Measurements from ENCODE around the gene MPPED1. TPM values are rescaled to one million over a fixed set of nuclear protein-coding genes. Genes with fewer than 3 reads are reported as not detected.
A peak's percentile ranks its signal among the peaks of the same experiment; 100 is the strongest.

MPPED1 gene
- total RNA-seq, 1 donor from 2014 or later: 1.7 TPM

GRCh38 chr22:43532301-43533155 lies 120.7 kb downstream of the MPPED1 start:
- Mint-ChIP-seq H3K27ac (ENCODE audit: unreplicated experiment) (no peak overlapping the region), H3K36me3 (ENCODE audit: low read depth) (peaks cover 3% of the 10 kb centered on the region)

DNA sequence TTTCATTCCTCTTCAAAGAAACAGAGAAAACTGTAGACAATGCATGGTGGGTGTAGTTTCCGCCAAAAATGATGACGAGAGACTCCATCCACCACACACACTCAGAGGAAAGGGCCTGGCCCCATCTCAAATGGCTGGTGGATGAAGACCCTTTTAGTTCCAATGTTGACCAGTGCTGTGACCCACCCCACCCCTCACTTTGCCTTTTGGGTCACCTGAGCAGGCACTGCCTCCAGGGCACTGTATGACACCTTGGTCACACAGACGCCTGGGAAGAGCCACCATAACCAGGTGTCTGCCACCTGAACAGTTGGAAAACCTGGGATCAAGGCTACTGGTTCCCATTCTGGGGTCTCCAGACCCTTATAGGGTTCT lies 121.3 kb downstream of the MPPED1 start:
- no peak overlapping the region for H3K27ac Mint-ChIP-seq (ENCODE audit: unreplicated experiment)
- H3K9me3 Mint-ChIP-seq: no peaks in the 10 kb centered on the region
- peaks cover 6% of the 10 kb centered on the region for H3K36me3 Mint-ChIP-seq (ENCODE audit: low read depth)
- DNase-seq (ENCODE audit: low read depth, low spot score): no peak
- peaks cover 2% of the 10 kb centered on the region for H3K27me3 Mint-ChIP-seq (ENCODE audit: low read depth)
- H3K4me1 Mint-ChIP-seq: no peaks in the 10 kb centered on the region
- TF ChIP-seq CTCF (conservative IDR thresholded peaks at IDR 0.05): no peak
- H3K4me3 Mint-ChIP-seq: no peak overlapping the region

More at GRCh38 chr22:43532301-43533155, 120.7 kb downstream of the MPPED1 start:
- no peak for DNase-seq (ENCODE audit: low read depth, low spot score)
- H3K9me3 Mint-ChIP-seq: no peaks in the 10 kb centered on the region
- no peak for TF ChIP-seq CTCF (conservative IDR thresholded peaks at IDR 0.05)
- no peaks in the 10 kb centered on the region for H3K4me1 Mint-ChIP-seq
- no peak overlapping the region for H3K4me3 Mint-ChIP-seq
- H3K27me3 Mint-ChIP-seq (ENCODE audit: low read depth): no peaks in the 10 kb centered on the region

GRCh38 chr22:43533656-43534428 lies 122.0 kb downstream of the MPPED1 start:
- H3K27me3 Mint-ChIP-seq (ENCODE audit: low read depth): peaks cover 3% of the 10 kb centered on the region
- H3K9me3 Mint-ChIP-seq: no peaks in the 10 kb centered on the region
- no peak overlapping the region for H3K4me3 Mint-ChIP-seq
- no peak for TF ChIP-seq CTCF (conservative IDR thresholded peaks at IDR 0.05)
- no peak for DNase-seq (ENCODE audit: low read depth, low spot score)
- peak overlapping the region; percentile 78 for H3K27ac Mint-ChIP-seq (ENCODE audit: unreplicated experiment)
- no peaks in the 10 kb centered on the region for H3K4me1 Mint-ChIP-seq
- peaks cover 6% of the 10 kb centered on the region for H3K36me3 Mint-ChIP-seq (ENCODE audit: low read depth)

DNA sequence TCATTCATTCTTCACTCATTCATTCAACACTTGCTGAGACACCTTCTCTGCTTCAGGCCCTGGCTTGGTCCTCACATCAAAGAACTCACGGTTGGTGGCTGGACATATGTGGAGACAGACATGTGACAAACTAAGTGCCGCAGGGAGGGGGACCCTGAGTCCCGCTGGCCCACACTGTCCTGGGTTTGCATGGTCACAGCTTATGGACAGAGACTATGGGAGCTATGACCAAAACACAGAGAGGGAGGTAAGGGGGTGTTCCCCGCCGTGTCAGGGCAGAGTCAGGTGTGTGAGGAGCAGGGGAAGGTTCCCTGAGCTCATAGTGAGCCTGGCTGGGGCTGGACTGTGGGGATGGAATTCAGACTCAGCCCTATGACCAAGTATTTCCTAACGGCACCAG lies 123.1 kb downstream of the MPPED1 start:
- TF ChIP-seq CTCF (conservative IDR thresholded peaks at IDR 0.05): no peak
- peaks cover 6% of the 10 kb centered on the region for H3K36me3 Mint-ChIP-seq (ENCODE audit: low read depth)
- peaks cover 3% of the 10 kb centered on the region for H3K27me3 Mint-ChIP-seq (ENCODE audit: low read depth)
- no peak for DNase-seq (ENCODE audit: low read depth, low spot score)
- H3K27ac Mint-ChIP-seq (ENCODE audit: unreplicated experiment): no peak overlapping the region
- no peak overlapping the region for H3K4me3 Mint-ChIP-seq
- no peaks in the 10 kb centered on the region for H3K4me1 Mint-ChIP-seq
- no peaks in the 10 kb centered on the region for H3K9me3 Mint-ChIP-seq

- Mint-ChIP-seq H3K27ac (ENCODE audit: unreplicated experiment) (no peak overlapping the region), H3K4me3 (no peak overlapping the region), H3K4me1 (no peaks in the 10 kb centered on the region), H3K9me3 (no peaks in the 10 kb centered on the region), H3K27me3 (ENCODE audit: low read depth) (peaks cover 3% of the 10 kb centered on the region), H3K36me3 (ENCODE audit: low read depth) (peaks cover 6% of the 10 kb centered on the region)
- DNase-seq (ENCODE audit: low read depth, low spot score): no peak
- TF ChIP-seq CTCF (conservative IDR thresholded peaks at IDR 0.05): no peak
These were observed 123.5 kb downstream of the MPPED1 start for GRCh38 chr22:43535336-43535735.
